Raji (cell line): ENCODE data around the gene TRIM52.

ENCODE experiments used
- POLR2A ChIP-seq: IDR thresholded peaks from 2 replicates; pipeline ENCODE4 v1.6.1; 2011; ENCODE audit warnings: low read depth, low read length, control low read depth; ENCODE audit not compliant: insufficient read depth

Gene TRIM52

GRCh38 chr5:181255276-181255675, 5.7 kb downstream of the TRIM52 start:
- no peak for TF ChIP-seq POLR2A

- TF ChIP-seq POLR2A: no peak
These were observed 12.7 kb downstream of the TRIM52 start for GRCh38 chr5:181248277-181248676.

DNA sequence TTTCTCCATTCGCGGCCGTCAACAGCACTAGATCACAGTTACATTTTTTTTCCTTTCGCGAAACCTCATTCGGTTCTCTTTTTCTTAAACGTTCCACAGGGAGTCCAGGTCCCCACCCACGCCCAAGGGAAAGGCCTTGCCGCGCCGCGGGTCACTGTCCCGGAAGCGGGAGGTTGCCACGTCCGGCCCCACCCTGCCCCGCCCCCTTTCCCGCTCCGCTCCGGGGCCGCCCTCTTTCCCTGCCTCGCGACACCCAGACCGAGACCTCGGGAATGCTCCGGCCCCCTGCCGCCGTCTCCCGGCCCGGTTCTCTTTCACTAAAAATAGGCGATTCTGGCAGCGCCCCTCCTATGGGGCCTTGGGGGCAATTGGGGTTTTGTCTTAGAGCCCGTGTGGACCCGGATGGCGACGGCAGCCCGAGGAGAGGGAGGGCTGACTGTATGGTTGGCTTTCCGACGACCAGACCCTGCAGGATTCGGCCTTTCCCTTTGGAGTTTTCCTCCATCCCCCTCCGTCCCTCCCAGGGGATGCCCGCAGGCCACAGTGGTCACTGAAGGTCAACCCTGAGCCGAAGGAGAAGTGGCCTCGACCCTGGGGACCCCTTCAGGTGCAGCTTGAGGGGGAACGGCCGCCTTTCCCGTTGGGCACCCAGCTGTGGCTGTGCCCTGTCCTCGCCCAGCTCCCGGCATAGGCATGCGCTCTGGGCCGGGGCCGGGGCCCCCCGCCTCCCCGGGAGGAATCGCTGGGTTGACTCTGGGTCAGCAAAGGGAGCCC, 14.5 kb downstream of the TRIM52 start:
- TF ChIP-seq POLR2A: peak; percentile 73

DNA sequence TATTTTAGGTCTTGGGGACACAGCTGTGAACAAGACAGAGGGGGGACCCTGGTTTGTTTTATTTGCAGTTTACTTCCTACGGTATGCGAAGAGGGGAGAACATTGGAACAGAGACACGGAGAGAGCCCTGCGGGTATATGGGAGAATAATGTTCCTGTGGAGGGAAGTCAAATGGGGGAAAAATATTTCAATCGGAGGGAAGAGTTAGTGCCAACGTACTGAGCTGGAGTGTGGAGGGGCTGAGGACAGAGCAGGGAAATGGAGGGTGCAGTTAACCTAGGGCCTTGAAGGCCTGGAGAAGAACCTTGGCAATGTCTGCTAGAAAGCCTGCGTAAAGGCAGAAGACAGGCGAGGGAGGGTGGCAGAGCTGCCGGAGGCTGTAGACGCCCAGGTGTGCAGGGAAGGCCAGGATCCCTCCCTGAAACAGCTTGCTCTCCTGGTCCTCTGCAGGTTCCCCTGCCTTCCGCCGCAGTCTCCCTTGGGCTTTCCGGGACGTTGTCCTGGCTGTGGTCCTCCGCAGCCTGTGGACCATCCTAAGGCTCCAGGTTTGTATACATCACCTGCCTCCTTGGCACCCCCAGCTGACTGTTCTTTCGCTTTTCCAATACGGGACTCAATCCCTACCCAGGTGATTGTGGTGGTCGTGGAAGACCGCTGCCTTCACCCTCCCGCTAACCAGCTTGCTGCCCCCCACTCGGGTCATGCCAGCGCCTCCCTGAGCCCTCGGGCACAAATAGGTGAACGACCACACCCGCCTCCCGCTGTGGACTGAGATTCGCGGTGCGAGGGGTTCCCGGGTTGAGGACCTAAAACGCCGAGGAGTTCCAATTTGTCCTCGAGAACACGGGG, 15.3 kb downstream of the TRIM52 start:
- no peak for TF ChIP-seq POLR2A

DNA sequence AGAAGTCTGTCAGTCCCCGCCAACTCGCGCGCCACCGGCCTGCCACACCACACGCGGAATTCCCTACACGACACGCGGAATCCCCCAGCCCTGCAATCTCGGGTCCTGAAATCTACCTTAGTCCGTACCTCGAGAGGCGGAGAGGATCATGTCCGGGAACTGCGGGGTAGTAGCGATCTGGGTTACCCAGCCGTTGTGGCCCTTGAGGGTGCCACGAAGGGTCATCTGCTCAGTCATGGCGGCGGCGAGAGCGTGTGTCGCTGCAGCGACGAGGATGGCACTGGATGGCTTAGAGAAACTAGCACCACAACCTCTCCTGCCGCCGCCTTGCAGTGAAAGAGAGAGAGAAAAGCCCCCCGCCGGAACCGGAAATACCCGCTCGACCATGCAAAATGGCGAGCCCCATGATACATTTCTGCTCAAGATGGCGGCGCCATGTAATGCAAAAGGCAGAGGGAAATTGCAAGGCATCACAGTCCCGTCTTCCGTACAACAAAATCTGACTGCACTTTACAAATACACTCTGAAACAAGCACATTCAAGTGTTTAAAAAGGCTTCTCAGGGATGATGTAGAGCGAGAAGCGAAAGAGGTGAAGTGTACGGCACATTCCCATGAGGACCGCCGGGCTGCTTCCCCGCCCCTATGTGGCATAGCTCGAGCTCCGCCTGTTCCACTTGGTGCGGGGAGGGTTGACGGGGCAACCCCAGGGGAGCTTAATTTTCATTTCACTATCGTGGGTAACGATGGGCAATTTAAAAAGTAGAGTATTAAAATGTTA, 17.2 kb downstream of the TRIM52 start, which contains the start of gene RACK1:
RACK1 (minus strand) TSS at position 343 of the 780 bp plus-strand sequence; CDS start at position 237, 106 bp downstream.
- TF ChIP-seq POLR2A: peak; percentile 99

GRCh38 chr5:181243018-181243563, 17.9 kb downstream of the TRIM52 start:
- no peak for TF ChIP-seq POLR2A

GRCh38 chr5:181242031-181242451, 18.9 kb downstream of the TRIM52 start:
- TF ChIP-seq POLR2A: no peak

DNA sequence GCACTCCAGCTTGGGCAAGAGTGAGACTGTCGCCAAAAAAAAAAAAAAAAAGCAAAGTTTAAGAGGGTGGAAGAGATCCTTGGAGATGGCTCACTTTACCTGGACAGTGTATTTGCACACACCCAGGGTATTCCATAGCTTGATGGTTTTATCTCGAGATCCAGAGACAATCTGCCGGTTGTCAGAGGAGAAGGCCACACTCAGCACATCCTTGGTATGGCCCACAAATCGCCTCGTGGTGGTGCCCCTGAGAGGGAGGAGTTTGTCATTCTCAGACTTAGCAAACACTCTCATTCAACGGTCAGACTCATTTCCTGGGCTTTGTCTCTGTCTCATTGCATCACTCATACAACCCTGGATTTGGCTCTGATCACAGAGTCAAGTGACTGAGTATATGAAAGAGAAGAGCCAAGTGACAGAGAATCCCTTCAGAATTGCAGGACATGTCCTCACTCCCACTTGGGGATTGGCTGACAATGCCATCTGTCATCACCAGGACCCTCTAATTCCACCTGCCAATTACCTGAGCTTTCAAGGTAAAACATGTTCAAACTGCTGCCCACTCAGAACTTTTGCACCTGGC, 19.5 kb downstream of the TRIM52 start:
- no peak for TF ChIP-seq POLR2A

DNA sequence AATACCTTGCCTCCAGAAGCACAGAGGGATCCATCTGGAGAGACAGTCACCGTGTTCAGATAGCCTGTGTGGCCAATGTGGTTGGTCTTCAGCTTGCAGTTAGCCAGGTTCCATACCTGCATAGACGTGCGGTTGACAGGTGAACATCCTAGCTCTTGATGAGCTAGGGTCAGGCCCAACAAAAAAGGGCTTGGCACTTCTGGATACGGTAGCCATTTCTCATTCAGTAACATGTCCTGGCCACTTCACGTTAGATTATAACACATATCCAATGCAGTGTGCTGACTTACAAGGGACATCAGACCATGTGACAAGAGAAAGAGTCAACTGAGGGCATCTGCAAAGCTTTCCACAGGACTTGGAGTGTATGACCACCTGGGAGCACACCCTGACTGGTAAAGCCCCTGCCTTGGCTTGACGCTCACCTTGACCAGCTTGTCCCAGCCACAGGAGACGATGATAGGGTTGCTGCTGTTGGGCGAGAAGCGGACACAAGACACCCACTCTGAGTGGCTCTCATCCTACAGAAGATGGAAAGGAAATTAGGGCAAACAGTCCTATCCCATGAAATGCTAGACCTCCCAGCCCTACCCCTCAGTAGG, 21.8 kb downstream of the TRIM52 start:
- TF ChIP-seq POLR2A: no peak

GRCh38 chr5:181237729-181238385, 23.1 kb downstream of the TRIM52 start:
- no peak for TF ChIP-seq POLR2A

GRCh38 chr5:181236954-181237641, 23.8 kb downstream of the TRIM52 start:
- no peak for TF ChIP-seq POLR2A

- no peak for TF ChIP-seq POLR2A
These were observed 24.5 kb downstream of the TRIM52 start for GRCh38 chr5:181236471-181236870.
